Sigmoid colon (tissue), 4 donors: ENCODE measurements around the gene RPL7L1.

Experiments
- EP300 ChIP-seq, 4 donors: sonication (generic); formaldehyde crosslinking; IDR thresholded peaks; one replicate each; pipeline ENCODE4 v1.6.1; 2017; ENCODE audit warnings: antibody characterized with exemption in 4 of 4
- POLR2A ChIP-seq, 2 donors: fragments of 450-650 bp; IDR thresholded peaks; one replicate each; pipeline ENCODE4 v1.6.1; 2016; ENCODE audit warnings: antibody characterized with exemption in 2 of 2, mild to moderate bottlenecking in 2 of 2, moderate library complexity in 2 of 2
- POLR2AphosphoS5 ChIP-seq, 4 donors: sonication (generic); formaldehyde crosslinking; IDR thresholded peaks; one replicate each; pipeline ENCODE4 v1.6.1; 2017; ENCODE audit warnings: antibody characterized with exemption in 4 of 4
- TF ChIP-seq, protein P1 (sequence below), 4 experiments: fragments of 450-650 bp in 3 of 4; fragments of 200-600 bp in 1 of 4; IDR thresholded peaks; one replicate each; pipeline ENCODE4 v1.5.1; 2016 to 2019; ENCODE audit warnings: antibody characterized with exemption in 4 of 4, mild to moderate bottlenecking in 3 of 4, moderate library complexity in 2 of 4

DNA sequence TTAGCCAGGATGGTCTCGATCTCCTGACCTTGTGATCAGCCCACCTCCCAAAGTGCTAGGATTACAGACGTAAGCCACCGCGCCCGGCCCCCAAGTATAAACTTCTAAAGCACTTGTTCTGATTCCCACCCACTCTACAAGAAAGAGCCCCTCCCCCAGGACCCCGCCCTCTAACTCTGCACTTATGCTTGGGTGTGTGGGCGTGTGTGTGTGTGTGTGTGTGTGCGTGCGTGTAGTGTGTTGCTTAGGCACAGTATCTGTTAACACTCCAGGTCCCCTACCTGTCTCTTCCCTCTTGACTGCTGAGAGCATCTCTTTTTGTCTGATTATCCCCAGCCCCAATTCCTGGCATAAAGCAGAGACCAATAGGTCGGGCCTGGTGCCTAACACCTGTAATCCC lies 30.4 kb downstream of the RPL7L1 start:
- TF ChIP-seq POLR2AphosphoS5 (IDR thresholded peaks at IDR 0.05) (no peak), POLR2A (IDR thresholded peaks at IDR 0.05) (no peak), EP300 (IDR thresholded peaks at IDR 0.05) (no peak)
- TF ChIP-seq, protein P1, sequence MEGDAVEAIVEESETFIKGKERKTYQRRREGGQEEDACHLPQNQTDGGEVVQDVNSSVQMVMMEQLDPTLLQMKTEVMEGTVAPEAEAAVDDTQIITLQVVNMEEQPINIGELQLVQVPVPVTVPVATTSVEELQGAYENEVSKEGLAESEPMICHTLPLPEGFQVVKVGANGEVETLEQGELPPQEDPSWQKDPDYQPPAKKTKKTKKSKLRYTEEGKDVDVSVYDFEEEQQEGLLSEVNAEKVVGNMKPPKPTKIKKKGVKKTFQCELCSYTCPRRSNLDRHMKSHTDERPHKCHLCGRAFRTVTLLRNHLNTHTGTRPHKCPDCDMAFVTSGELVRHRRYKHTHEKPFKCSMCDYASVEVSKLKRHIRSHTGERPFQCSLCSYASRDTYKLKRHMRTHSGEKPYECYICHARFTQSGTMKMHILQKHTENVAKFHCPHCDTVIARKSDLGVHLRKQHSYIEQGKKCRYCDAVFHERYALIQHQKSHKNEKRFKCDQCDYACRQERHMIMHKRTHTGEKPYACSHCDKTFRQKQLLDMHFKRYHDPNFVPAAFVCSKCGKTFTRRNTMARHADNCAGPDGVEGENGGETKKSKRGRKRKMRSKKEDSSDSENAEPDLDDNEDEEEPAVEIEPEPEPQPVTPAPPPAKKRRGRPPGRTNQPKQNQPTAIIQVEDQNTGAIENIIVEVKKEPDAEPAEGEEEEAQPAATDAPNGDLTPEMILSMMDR (IDR thresholded peaks at IDR 0.05), result no peak
